ENCODE data around the gene HSPG2. TPM values are rescaled to one million over a fixed set of nuclear protein-coding genes. Genes with fewer than 3 reads are reported as not detected.
"Not testable (repeated sequence)": the region's sequence is repeated elsewhere in the genome, so short reads cannot be mapped to it uniquely, and the experiment has no call there.

Gene HSPG2
- total and polyA plus RNA-seq, 8 donors: 150 to 434 (median 196) TPM

GRCh38 chr1:21799730-21800129 lies 137.4 kb downstream of the HSPG2 start:
- Histone ChIP-seq H3K36me3 (no peaks in the 10 kb centered on the region), H3K27me3 (no peaks in the 10 kb centered on the region), H3K27ac (no peak overlapping the region), H3K4me3 (no peak overlapping the region), H3K4me1 (no peaks in the 10 kb centered on the region), H3K9me3 (peaks cover 0 to 12% of the 10 kb centered on the region in 2 donors)
- no peak for DNase-seq
- no peak for TF ChIP-seq CTCF (IDR thresholded peaks at IDR 0.05)
- no peak for ATAC-seq
- intact Hi-C loops (cut with DNase I): no loop called here

- no peak for TF ChIP-seq CTCF (IDR thresholded peaks at IDR 0.05)
- Histone ChIP-seq H3K36me3 (no peaks in the 10 kb centered on the region), H3K4me1 (no peaks in the 10 kb centered on the region), H3K4me3 (no peak overlapping the region), H3K9me3 (peaks cover 0 to 17% of the 10 kb centered on the region in 2 donors), H3K27ac (no peak overlapping the region), H3K27me3 (no peaks in the 10 kb centered on the region)
- DNase-seq: no peak
- ATAC-seq: no peak
- intact Hi-C loops (cut with DNase I): no loop called here
These were observed 142.0 kb downstream of the HSPG2 start for GRCh38 chr1:21795075-21795474.

GRCh38 chr1:21794656-21795055 lies 142.5 kb downstream of the HSPG2 start:
- peaks cover 0 to 17% of the 10 kb centered on the region in 2 donors for H3K9me3 ChIP-seq
- H3K27me3 ChIP-seq: no peaks in the 10 kb centered on the region
- H3K36me3 ChIP-seq: no peaks in the 10 kb centered on the region
- ATAC-seq (no peak), DNase-seq (no peak)
- no peak overlapping the region for H3K4me3 ChIP-seq
- intact Hi-C loops (cut with DNase I): no loop called here
- TF ChIP-seq CTCF (IDR thresholded peaks at IDR 0.05): no peak
- no peak overlapping the region for H3K27ac ChIP-seq
- H3K4me1 ChIP-seq: no peaks in the 10 kb centered on the region

- no peak overlapping the region for H3K27ac ChIP-seq
- intact Hi-C loops (cut with DNase I): no loop called here
- no peak for ATAC-seq
- H3K4me3 ChIP-seq: no peak overlapping the region
- peaks cover 0 to 17% of the 10 kb centered on the region in 2 donors for H3K9me3 ChIP-seq
- H3K4me1 ChIP-seq: peaks cover 0 to 5% of the 10 kb centered on the region in 2 donors
- no peaks in the 10 kb centered on the region for H3K36me3 ChIP-seq
- TF ChIP-seq CTCF (IDR thresholded peaks at IDR 0.05): no peak
- no peak for DNase-seq
- H3K27me3 ChIP-seq: no peaks in the 10 kb centered on the region
These were observed 144.0 kb downstream of the HSPG2 start for GRCh38 chr1:21793104-21793503.

GRCh38 chr1:21786640-21787039 lies 150.5 kb downstream of the HSPG2 start:
- no peaks in the 10 kb centered on the region for H3K9me3 ChIP-seq

GRCh38 chr1:21785764-21786163 lies 151.3 kb downstream of the HSPG2 start:
- H3K36me3 ChIP-seq; H3K9me3 ChIP-seq; DNase-seq; intact Hi-C loops (cut with DNase I); H3K27me3 ChIP-seq; ATAC-seq; H3K27ac ChIP-seq; H3K4me3 ChIP-seq: not testable (repeated sequence)
- peaks cover 0 to 25% of the 10 kb centered on the region in 2 donors for H3K4me1 ChIP-seq

More at GRCh38 chr1:21786640-21787039, 150.5 kb downstream of the HSPG2 start:
- Histone ChIP-seq H3K4me1 (peaks cover 0 to 16% of the 10 kb centered on the region in 2 donors), H3K36me3 (no peaks in the 10 kb centered on the region), H3K27ac (no peak overlapping the region), H3K4me3 (no peak overlapping the region), H3K27me3 (no peaks in the 10 kb centered on the region)
- no peak for ATAC-seq
- no peak for DNase-seq
- intact Hi-C loops (cut with DNase I): no loop called here
- TF ChIP-seq CTCF (IDR thresholded peaks at IDR 0.05): no peak

All from left lung (tissue), 10 donors.